EL (cell line): Measurements from ENCODE around the gene PRSS1.
"Not testable (repeated sequence)": the region's sequence is repeated elsewhere in the genome, so short reads cannot be mapped to it uniquely, and the experiment has no call there.

ENCODE experiments used
- DNase-seq: peaks from one replicate; pipeline ENCODE4 v3.0.0-alpha.2; 2016

The PRSS1 gene

GRCh38 chr7:142774826-142775225 lies 25.6 kb downstream of the PRSS1 start:
- DNase-seq = peak; percentile 9

GRCh38 chr7:142775351-142776115 lies 26.3 kb downstream of the PRSS1 start:
- not testable (repeated sequence) for DNase-seq

- peak; percentile 71 for DNase-seq
Measured at GRCh38 chr7:142776206-142776844, 27.1 kb downstream of the PRSS1 start.

- DNase-seq = not testable (repeated sequence)
Measured at GRCh38 chr7:142776845-142777225, 27.6 kb downstream of the PRSS1 start.

DNA sequence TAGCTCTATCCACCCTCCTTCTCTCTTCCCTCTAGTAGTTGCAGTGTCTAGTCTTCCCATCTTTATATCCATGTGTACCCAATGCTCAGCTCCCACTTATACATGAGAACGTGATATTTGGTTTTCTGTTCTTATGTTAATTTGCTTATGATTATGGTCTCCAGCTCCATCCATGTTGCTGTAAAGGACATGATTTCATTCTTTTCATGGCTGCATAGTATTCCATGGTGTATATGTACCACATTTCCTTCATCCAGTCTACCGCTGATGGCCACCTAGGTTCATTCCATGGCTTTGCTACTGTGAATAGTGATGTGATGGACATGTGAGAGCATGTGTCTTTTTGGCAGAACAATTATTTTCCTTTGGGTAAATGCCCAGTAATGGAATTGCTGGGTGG lies 28.0 kb downstream of the PRSS1 start:
- no peak for DNase-seq

DNA sequence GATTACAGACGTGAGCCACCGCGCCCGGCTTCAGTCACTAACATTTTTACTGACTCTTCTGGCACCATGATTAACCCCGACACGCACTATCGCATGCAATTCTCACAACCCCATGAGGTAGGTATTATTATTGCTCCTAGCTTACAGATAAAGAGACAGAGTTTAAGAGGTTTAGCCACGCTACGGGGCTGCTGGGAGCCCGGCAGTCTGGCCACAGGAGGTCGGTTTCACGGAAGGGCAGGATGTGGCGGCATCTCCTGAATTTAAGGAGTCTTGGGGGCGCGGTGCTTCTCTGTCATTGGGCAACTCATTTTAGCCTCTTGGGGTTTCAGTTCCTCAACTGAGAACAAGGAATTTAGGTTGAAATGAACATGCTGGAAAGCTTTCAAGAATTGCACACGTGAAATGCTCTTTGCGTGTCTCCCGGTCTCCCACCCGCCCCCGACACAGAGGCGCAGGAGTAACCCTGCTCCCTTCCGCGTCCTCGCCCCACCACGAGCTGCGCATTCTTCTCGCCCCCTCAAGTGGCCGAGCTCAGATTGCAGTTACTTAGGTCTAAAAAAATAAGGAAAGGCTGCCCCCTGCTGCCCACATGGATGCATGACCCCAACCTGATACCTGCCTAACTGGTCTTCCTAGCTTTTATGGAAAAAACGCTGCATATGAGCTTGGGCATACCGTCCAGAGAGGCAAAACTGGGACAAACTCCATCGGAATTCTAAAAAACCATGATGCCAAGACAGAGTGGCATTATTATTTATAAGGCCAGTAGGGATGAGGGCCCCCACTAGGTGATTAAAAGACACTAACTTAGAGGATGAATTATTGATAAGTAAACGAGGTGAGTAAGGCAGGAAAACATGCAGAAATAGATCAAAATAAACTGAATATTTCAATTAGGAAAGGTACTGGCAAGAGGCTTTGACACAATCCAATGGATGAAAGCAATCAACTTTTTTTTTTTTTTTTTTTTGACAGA lies 33.9 kb downstream of the PRSS1 start:
- peak; percentile 90 for DNase-seq

DNA sequence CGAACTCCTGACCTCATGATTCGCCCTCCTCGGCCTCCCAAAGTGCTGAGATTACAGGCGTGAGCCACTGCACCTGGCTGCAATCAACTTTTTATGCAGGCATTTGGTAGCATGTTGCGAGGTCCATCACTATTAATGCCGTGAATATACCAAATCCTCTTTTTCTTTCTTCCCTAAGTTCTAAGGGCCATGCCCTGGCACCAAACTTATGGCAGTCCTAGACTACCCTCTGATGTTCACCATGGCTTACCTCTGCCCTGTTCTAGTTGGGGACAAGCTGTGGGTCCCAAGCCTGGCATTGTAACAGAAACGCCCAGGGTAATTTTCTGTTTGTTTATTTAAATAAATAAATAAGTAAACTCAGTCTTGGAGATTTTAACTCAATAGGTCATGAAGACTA lies 34.8 kb downstream of the PRSS1 start:
- DNase-seq = no peak

DNA sequence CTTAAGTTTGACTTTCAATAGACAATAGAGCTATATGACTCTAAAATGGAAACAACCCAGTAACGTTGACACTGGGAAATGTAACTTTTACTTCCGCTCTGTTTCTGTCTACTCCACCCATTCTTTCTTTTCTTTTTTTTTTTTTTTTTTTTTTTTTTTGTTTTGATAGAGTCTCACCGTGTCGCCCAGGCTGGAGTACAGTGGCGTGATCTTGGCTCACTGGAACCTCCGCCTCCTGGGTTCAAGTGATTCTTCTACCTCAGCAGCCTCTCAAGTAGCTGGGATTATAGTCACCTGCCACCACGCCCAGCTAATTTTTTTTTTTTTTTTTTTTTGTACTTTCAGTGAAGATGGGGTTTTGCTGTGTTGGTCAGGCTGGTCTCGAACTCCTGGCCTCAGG lies 35.4 kb downstream of the PRSS1 start:
- DNase-seq = no peak

DNA sequence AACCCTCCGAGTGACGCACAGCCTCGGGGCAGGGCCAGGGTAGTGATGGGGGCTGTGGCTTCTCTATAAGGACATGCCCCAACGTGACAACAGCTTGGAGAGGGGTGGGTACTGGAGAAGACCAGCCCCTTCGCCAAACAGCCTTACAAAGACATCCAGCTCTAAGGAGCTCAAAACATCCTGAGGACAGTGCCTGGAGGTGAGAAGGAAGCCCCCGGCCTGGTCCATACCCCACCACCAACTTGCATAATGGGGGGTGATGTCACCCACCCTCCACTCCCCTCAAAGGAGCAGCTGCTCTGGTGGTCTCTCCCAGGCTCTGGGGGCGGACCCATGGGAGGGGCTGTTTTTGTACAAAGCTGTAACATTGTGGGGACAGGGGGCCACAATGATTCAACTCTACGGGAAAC lies 36.6 kb downstream of the PRSS1 start:
- no peak for DNase-seq

- DNase-seq = no peak
Measured at GRCh38 chr7:142787034-142787768, 37.9 kb downstream of the PRSS1 start.

GRCh38 chr7:142787783-142788182 lies 38.5 kb downstream of the PRSS1 start:
- no peak for DNase-seq

DNA sequence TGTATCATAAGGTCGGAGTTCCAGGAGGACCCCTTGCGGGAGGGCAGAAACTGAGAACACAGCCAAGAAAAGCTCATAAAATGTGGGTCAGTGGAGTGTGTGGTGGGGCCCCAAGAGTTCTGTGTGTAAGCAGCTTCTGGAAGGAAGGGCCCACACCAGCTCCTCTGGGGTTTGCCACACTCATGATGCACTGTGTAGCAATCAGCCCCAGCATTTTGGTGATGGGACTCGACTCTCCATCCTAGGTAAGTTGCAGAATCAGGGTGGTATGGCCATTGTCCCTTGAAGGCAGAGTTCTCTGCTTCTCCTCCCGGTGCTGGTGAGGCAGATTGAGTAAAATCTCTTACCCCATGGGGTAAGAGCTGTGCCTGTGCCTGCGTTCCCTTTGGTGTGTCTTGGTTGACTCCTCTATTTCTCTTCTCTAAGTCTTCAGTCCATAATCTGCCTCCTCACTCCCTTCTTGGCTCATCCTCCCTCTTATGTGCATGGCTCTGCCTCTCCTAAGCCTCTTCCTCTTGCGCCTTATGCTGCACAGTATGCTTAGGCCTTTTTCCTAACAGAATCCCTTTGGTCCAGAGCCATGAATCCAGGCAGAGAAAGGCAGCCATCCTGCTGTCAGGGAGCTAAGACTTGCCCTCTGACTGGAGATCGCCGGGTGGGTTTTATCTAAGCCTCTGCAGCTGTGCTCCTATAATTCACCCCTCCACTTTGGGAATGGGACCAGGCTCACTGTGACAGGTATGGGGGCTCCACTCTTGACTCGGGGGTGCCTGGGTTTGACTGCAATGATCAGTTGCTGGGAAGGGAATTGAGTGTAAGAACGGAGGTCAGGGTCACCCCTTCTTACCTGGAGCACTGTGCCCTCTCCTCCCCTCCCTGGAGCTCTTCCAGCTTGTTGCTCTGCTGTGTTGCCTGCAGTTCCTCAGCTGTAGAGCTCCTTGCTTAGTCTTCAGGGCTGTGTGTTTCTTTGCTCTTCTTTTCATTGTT lies 39.3 kb downstream of the PRSS1 start:
- no peak for DNase-seq

DNA sequence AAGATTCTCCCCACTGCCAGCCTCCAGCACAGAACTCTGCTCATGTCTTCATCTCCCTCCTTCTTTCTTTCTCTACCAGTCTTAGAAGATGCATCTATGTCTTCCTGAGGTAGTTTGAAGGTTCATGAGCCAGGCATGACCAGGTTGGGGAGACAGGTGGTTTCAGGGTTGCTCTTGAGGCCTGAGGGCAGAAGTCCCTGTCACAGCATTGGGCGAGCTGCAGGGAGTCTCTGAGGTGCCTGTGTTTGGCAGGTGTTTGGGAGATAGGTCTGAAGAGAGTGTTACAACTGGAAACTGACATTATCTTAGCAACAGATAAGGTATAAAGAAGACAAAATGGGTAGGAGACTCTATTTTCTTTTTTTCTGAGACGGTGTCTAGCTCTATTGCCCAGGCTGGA lies 40.2 kb downstream of the PRSS1 start:
- DNase-seq = no peak

- no peak for DNase-seq
Measured at GRCh38 chr7:142790056-142790455, 40.8 kb downstream of the PRSS1 start.

- DNase-seq = no peak
Measured at GRCh38 chr7:142790555-142790954, 41.3 kb downstream of the PRSS1 start.

DNA sequence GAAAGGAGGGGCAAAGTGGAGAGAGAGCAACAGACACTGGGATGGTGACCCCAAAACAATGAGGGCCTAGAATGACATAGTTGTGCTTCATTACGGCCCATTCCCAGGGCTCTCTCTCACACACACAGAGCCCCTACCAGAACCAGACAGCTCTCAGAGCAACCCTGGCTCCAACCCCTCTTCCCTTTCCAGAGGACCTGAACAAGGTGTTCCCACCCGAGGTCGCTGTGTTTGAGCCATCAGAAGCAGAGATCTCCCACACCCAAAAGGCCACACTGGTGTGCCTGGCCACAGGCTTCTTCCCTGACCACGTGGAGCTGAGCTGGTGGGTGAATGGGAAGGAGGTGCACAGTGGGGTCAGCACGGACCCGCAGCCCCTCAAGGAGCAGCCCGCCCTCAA lies 42.2 kb downstream of the PRSS1 start:
- no peak for DNase-seq

- no peak for DNase-seq
Measured at GRCh38 chr7:142792129-142792528, 42.9 kb downstream of the PRSS1 start.

GRCh38 chr7:142792593-142792992 lies 43.3 kb downstream of the PRSS1 start:
- no peak for DNase-seq

- DNase-seq = no peak
Measured at GRCh38 chr7:142793156-142793555, 43.9 kb downstream of the PRSS1 start.

DNA sequence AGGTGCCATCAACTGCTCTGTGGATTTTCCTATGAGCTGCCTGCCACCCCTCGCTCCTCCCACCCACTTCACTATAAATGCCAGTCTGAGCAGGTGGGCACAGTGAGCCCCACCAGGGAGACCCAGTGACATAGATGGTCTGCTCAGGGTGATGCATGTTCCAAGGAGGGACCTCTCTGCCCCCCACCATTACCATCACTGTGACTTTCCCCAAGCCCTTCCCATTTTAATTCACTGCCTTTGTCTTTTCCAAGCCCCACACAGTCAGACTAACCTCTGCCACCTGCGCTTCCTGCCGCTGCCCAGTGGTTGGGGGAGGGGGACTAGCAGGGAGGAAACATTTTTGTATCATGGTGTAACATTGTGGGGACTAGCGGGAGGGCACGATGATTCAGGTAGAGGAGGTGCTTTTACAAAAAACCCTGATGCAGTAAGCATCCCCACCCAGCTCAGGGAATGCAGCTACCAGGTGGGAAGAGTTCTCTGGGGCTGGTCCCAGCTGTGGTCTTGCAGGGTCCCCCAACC lies 46.1 kb downstream of the PRSS1 start:
- DNase-seq = no peak

DNA sequence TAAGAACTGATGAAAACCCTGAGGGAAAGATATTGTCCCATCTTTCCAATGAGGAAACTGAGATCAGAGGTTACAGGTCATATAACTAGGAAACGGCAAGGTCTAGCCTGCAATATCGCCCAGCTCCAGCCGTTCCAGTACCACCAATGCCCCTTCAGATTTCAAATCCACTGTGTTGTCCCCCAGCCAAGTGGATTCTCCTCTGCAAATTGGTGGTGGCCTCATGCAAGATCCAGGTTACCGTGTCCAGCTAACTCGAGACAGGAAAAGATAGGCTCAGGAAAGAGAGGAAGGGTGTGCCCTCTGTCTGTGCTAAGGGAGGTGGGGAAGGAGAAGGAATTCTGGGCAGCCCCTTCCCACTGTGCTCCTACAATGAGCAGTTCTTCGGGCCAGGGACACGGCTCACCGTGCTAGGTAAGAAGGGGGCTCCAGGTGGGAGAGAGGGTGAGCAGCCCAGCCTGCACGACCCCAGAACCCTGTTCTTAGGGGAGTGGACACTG lies 46.8 kb downstream of the PRSS1 start:
- DNase-seq = no peak
